Measurements from ENCODE around the gene OSBPL10. TPM values are rescaled to one million over a fixed set of nuclear protein-coding genes. Genes with fewer than 3 reads are reported as not detected.
A peak's percentile ranks its signal among the peaks of the same experiment; 100 is the strongest.
"Not testable (repeated sequence)": the region's sequence is repeated elsewhere in the genome, so short reads cannot be mapped to it uniquely, and the experiment has no call there.

Gene OSBPL10
- total RNA-seq, 1 donor from 2014 or later = 36.4 TPM

DNA sequence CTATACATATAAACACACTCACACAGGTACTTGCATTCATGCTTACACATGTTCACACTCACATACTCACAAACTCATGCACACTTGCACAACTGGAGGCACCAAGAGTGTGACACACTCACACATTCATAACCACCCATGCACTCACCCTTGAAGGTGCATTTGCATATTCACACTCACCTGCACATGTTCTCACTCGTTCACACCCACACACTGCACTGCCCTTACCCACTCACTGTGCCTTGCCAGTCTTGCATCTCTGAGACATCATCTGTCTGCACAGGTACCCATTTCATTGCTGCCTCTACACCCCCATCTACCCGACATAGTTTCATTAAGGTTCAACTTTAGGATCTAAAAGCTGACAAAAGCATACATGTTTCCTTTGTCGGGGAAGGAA, 95.8 kb downstream of the OSBPL10 start:
- no peak for DNase-seq

DNA sequence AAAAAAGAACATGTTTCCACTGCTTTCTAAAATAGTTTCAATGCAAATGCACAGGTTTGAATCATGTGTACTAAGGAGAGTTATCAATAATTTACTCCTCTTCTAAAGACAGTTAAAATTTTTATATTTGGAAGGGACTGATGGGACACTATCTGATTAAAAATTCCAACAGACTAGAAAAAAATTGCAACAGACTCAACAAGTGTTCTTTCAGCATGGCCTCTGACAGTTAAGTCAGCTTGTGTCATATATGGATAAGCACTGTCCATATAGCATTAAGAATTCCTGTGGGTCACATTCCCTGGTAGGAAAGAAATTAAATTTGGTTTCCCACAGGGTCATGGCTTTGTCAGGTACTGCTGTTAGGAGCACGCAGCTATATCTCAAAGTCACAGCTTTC, 96.8 kb downstream of the OSBPL10 start:
- no peak for DNase-seq

DNA sequence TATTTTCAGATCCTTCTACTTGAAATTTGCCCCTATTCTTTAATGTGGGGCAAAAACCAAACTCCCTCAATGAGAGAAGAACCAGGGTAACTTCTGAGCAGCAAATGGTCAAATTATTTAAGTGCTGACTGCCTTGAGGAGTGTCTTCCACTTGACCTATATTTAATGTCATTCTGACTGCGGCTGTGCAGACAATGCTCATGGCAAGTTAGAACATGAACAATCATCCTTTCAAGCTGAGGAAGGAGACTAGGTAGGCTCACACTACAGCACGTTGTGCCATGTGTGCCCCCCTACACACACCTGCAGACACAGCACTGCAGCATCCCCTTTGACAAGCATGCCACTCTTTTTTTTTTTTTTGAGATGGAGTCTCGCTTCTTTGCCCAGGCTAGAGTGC, 98.2 kb downstream of the OSBPL10 start:
- DNase-seq = no peak

DNA sequence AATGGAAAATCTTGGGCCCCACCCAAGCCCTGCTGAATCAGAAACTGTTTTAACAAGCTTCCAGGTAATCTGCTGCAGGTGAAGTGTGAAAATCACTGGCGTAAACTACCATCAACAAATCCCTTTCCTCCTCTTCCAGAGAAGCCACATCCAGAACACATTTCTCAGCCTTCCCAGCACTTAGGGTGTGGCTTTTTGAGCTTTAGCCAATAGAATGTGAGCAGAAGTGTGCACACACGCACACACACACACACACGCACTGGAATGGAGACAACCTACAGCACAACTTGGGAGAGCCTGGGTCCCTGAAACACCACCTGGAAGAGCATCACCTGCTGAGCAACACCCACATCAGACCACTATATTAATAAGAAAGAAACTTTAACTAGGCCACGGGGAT, 98.6 kb downstream of the OSBPL10 start:
- no peak for DNase-seq

DNA sequence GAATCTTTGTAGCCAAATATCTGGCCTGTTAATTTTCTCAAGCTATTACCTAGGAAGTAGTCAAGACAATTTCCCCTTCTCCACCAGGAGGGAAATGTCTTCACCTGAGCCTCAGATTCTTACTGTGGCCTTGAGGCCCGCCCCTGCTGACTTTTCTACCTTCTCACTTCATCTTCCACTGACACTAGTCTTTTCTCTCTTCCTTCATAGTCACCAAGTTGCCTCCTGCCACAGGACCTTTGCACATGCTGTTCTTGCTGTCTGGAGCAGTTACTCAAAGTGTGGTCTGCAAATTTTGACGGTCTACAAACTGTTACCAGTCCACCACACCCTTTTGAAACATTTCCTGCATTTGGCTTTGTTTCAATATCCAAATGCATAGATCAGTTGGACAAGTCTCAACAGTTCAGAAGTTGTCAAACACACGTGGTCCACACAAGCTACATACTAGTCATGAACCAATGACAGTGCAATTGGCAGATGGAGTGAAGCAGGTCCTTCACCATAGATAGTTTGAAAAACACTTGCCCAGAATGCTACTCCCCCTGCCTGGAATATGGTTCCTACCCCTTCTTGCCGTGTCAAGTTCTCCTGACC, 100.5 kb downstream of the OSBPL10 start:
- no peak for DNase-seq

DNA sequence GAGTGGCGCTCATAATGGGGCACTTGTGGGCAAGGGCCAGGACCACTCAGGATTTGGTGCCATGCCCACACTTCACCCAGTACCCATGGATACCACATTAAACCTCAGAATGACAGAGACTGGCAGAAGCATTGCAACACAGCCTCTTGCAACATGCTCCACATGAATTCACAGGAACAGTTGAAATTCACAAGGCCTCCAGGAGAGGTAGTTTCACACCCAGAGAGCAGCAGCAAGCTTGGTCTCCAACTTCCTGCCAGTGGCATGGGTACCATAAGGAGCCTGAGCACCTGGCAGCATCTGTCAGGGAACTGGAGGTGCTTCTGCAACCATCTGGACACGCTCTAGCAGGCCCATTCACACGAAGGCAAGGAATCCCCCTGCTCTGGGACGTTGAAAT, 101.0 kb downstream of the OSBPL10 start:
- DNase-seq = no peak

DNA sequence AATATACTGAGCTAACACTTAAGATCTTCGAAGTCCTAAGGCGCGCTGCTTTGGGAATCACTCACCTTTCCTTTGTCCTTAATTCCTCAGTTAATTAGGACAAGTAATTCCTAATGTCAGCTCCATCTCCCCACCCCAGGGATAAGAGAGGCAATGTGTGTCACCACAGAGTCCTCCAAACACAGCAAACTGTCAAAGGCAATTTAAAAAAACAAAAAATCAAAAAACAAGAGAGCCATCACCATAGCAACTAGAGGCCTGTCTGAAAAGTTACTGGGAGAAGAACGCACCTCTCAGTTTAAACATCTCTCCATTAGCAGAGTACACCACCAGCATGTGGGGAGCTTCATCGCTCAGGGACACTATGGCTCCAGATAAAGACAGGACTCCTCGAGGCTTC, 101.7 kb downstream of the OSBPL10 start:
- DNase-seq = no peak

DNA sequence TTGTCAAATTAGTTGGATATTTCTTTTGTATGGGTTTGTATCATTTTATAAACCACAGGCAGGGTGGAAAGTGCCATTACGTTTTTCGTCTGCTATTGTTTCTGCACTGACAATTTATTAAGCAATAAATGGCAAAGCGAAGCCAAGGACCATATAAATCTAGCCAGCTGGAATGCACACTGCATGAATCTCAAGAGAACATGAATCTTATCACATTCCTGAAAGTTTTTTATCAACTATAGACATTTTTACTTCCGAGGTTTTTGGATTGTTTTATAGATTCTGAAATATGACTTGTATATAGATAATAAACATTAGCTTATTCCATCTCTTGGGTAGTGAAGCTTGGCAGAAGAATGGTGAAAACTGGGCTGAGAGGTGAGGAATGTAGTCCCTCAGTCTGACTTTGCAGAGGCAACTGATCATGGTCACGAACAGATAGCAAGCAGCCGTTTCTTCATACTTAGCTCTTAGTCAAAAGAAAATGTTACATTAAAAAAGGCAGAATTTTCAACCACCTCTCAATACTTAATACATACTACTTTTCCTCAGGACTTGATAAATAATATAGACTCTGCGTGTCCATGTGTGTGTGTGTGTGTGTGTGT, 102.7 kb downstream of the OSBPL10 start:
- DNase-seq = no peak

DNA sequence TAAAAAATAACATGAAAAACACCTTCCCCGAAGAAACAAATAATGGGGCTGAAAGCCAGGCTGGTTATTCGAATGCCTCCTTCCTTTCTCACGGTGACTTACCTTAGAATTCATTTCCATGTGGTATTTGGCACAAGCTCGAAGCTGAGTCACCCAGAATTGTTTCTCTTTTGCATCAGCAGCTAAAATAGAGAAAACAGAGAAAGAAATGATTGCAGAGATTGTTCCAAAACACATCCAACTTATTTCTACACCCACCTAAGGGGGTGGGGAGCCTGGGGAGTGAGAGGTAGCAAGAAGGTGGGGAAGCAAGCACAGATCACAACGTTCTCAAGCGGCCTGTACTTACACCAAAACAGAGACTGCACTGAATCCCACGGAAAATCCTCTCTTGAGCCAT, 104.7 kb downstream of the OSBPL10 start:
- peak; percentile 82 for DNase-seq

DNA sequence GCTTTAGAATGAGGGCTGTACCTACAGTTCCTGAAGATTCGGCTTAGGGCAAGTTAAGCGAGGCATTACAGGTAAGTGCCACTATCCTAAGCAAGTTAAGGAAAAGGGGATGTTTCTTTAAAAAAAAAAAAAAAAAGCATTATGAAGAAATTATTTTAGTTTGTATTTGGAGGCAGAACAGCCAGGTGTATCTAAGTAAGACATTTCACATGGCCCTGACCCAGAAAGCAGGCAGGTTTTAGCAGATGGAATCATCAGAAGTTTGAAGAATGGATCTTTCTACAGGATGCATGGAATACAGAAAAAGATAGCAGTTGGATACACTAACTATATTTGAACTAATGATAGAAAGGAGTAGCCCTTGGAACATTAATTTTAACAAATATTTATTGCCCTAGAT, 105.6 kb downstream of the OSBPL10 start:
- DNase-seq = no peak

DNA sequence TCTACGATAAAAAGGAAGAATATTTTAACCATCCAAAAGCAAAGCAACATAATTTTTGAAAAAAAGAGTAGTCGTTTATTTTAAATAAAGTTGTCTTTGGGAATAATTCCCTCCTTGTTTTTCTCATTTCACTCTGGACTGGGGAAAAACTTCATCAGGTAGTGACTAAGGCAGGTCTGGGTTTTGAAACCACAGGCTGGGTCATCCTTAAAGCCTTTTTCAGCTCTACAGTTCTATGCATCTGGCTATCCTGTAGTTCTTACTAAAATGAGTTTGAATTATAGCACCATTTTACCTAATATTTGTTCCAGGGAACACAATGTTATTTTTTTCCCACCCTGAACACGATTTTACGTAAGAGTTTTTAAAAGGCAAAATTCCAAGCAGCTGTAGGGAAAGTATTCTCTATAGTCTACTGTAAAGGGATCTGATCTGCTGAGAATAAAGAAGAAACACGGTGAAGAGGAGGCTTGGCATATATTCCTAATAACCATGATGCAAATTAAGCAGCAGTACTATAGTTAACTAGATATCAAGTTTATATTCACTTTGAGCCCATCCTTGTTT, 107.7 kb downstream of the OSBPL10 start:
- no peak for DNase-seq

DNA sequence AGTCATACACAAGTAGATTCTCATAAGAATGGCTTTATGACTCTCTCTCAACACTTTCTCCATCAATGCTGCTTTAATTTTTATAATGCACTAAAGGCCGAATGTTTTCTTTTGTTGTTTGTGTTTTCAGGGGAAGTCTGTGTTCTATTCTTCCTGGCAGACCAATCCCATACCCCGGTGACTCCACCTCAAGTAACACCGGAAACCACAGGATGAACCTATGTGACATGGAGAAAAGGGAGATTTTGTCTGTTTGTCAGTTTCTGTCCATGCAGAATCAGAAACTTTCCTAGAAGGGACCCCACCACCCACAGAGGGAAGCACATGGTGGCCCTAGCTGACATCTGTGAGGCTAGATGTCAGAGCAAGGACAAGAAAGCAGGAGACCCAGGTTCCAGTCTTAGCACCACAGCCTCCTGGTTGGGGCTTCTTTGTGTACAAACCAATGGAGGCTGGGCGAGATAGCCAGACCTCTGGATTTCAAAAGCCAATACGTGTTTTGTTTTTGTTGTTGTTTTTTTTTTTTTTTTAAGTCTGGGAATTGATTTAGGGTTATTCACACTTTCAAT, 109.0 kb downstream of the OSBPL10 start:
- DNase-seq = peak; percentile 45

DNA sequence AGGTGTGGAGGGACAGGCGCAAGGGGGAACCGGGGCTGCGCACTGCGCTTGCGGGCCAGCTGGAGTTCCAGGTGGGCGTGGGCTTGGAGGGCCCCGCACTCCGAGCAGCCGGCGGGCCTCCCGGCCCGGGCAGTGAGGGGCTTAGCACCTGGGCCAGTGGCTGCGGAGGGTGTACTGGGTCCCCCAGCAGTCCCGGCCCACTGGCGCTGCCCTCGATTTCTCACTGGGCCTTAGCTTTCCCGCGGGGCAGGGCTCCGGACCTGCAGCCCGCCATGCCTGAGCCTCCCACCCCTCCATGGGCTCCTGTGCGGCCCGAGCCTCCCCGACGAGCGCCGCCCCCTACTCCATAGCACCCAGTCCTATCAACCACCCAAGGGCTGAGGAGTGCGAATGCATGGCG, 111.0 kb downstream of the OSBPL10 start:
- DNase-seq = not testable (repeated sequence)

DNA sequence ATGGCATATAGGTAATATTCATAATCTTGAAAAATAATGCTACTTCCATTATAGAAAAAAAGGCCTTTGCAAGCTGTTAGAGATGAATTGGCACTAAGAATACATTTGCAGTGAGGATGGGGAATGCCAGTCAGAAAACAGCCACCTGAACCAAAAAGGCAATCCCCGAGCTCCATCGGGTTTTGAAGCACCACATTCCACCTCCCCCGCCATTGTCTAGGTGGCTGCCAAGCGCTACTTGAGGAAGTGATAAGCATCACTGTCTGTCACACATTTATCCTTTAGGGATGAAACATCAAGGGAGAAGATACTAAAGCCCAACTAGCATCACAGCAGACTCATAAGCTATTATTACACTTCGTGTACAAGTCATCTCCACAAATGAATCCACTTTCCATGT, 112.8 kb downstream of the OSBPL10 start:
- DNase-seq = no peak

DNA sequence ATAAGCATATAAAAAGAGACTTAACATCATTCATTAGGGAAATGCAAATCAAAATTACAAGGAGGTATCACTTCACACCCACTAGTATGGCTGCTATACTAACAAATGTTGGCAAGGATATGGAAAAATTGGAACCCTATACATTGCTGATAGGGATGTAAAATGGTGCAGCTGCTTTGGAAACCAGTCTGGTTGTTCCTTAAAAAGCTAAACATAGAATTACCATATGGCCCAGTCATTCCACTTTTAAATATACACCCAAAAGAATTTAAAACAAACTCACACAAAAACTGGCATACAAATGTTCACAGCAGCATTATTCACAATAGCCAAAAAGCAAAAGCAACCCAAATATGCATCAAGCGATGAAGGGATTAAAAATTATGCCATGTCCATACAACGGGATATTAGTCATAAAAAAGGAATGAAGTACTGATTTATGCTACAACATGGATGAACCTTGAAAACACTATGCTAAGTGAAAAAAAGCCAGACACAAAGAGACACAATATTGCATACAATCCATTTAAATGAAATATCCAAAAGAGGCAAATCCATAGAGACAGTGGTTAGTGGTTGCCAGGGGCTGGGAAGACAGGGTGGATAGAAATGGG, 118.3 kb downstream of the OSBPL10 start:
- DNase-seq = no peak

DNA sequence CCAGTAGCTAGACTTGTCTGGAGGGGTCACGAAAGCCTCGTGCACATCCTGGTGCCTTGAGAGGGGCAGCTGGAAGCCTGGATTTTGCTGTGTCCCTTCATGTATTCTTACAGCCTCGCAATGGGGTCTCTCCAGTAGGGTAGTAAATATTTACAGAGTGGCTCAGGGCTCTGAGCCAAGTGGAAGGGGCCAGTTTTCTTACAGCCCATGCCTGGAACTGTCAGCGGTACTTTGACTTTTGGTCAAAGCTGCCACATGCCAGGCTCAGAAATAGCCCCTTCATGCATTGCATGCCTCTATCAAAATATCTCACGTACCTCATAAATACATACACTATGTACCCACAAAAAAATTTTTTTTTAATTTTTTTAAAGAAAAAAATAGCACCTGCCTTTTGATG, 119.2 kb downstream of the OSBPL10 start:
- no peak for DNase-seq

DNA sequence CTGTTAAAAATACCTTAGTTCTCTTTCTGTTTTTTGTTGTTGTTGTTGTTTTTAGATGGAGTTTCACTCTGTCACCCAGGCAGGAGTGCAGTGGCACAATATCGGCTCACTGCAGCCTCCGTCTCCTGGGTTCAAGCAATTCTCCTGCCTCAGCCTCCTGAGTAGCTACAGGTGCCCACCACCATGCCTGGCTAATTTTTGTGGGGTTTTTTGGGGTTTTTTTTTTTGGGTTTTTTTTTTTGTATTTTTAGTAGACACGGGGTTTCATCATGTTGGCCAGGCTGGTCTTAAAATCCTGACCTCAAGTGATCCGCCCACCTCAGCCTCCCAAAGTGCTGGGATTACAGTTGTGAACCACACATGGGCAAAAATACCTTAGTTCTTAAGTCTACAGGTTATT, 120.4 kb downstream of the OSBPL10 start:
- not testable (repeated sequence) for DNase-seq

DNA sequence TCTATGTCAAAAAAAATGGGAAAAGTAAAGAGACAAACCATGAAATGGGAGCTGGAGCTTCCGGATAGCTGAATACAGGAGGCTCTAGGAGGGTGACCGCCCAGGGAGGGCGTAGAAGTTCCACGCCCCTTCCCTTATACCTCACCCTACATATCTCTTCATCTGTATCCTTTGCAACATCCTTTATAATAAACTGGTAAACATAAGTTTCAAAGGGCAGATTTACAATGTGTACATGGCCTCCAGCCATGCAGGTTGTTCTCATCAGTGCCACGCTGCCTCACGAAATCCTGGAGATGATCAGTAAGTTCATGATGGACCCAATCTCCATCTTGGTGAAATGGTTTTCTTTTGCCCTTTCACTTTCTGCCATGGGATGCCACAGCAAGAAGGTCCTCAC, 121.8 kb downstream of the OSBPL10 start:
- DNase-seq = no peak

DNA sequence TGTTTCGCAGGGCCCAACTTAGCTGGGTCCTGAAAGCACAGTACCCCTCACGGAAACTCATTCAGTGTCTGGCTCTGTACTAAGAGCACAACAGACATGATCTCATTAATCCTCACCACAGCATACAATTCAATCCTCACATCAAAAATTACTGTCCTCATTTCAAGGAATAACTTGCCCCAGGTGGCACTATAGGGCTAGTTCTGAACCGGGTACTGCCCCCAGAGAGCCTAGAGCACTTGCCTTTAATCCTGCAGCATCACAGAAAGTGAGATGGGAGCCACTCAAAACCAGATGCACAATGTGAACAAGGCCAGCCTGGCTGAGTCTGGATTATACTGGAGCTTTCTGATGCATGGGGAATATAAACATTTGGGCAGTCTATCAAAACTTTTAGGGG, 122.6 kb downstream of the OSBPL10 start:
- peak; percentile 28 for DNase-seq

DNA sequence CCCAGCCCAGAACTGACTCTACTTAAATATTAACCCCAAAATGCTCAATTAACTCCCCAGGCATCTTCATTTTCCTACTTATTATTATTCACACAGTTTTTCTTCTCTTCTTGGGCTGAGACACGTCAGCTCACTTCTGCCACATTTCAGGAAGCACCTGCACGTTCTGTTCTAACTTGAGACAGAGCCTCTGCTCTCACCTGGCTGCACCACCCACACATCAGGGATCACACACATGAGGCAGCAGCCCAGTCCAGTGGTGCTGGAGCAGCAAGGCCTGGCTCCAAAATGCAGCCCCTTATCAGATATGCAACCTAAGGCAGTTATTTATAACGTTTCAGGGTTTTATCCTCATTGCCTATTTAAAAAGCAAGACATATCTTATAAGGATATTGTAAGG, 127.5 kb downstream of the OSBPL10 start:
- no peak for DNase-seq

DNA sequence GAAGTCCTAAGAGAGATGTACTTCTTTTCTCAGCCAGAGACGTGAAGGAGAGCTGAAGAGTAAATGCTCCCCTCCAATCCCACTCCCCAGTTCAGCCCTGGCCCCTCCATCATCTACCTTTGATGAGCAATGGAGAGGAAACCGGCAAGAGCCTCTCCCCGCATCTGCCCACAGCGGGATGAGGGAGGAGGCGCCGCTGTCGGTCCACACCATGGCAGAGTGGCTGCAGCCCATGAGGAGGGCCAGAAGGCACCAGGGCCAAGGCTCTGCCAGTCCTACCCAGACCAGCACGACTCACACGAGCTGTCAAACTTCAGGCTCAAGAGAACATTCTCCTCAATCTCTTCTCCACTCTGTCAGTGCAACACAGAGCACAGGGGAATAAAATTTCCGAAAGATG, 129.8 kb downstream of the OSBPL10 start:
- DNase-seq = no peak

DNA sequence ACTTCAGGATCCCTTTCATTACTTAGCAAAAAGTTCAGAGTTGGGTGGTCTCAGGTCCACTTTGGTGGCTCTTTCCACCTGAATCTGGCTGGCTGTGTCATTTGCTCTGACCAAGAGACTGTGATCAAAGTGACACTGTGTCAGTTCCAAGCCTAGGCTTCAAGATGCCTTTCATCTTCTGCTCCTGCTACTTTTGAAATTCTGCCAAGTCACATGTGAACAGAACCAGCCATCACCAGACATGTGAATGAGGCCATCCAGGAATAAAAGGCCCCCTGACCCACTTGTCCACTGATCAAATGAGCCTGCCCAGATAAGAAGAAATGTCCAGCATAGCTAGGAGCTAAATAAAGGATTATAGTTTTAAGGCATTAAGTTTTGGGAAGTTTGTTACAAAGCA, 132.2 kb downstream of the OSBPL10 start:
- peak; percentile 7 for DNase-seq

DNA sequence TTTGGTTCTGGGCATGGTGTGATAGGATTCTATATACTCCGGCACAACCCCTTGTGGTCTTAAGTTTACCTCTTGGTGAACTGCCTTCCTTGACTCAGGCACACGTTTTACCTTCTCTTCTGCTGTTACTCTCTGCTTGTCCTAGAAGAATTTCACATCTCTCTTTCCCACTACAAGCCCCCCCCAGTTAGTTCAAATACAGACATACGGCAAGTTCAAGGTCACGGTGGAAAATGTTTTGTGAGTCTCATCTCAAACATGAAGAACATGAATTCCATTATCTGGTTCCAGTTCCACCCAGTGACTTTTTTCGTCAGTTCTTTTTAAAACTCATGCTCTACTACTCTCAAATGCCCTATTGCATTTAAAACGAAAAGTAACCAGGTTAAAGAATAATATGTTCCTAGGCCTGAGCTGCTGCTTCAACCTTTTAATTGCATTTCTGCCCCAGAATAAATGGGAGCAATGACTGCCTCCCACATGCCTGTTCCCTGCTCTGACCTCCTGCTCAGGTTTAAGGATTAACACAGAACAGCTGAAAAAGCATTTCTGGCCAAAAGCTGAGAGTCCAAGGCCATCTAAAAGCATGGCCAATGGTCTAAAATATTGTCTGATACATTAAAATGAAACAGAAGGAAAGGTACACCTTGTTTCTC, 132.8 kb downstream of the OSBPL10 start:
- no peak for DNase-seq

Measured in dermis blood vessel endothelial cell (primary cell).